Upper lobe of left lung (tissue), 4 donors: Measurements from ENCODE around the gene XAB2.

Source experiments
- EP300 ChIP-seq, 4 donors: sonication (generic); formaldehyde crosslinking; IDR thresholded peaks; one replicate each; pipeline ENCODE4 v1.5.1; 2017; ENCODE audit warnings: antibody characterized with exemption in 4 of 4, control low read depth in 2 of 4
- POLR2A ChIP-seq, 4 donors: fragments of 450-650 bp; IDR thresholded peaks; one replicate each; pipeline ENCODE4 v1.5.1; 2016 to 2017; ENCODE audit warnings: antibody characterized with exemption in 4 of 4, mild to moderate bottlenecking in 2 of 4
- TF ChIP-seq, protein P1 (sequence below), 6 experiments: fragments of 450-650 bp in 4 of 6; fragments of 200-600 bp in 2 of 6; sonication (generic) in 2 of 6; IDR thresholded peaks; one replicate each; pipeline ENCODE4 v1.5.1; 2016 to 2019; ENCODE audit warnings: antibody characterized with exemption in 6 of 6

DNA sequence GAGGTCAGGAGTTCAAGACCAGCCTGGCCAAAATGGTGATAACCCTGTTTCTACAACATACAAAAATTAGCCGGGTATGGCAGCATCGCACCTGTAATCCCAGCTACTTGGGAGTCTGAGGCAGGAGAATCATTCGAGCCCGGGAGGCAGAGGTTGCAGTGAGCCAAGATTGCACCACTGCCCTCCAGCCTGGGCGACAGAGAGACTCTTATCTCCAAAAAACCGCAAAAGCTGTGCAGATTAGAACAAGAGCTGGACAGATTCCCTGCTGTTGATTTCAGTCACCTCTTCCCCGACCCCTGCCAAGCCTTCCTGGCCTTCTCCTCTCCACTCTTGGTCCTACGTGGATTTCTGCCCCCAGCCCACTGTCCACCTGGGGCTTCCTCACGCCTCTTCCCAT lies 25.4 kb downstream of the XAB2 start:
- TF ChIP-seq, protein P1, sequence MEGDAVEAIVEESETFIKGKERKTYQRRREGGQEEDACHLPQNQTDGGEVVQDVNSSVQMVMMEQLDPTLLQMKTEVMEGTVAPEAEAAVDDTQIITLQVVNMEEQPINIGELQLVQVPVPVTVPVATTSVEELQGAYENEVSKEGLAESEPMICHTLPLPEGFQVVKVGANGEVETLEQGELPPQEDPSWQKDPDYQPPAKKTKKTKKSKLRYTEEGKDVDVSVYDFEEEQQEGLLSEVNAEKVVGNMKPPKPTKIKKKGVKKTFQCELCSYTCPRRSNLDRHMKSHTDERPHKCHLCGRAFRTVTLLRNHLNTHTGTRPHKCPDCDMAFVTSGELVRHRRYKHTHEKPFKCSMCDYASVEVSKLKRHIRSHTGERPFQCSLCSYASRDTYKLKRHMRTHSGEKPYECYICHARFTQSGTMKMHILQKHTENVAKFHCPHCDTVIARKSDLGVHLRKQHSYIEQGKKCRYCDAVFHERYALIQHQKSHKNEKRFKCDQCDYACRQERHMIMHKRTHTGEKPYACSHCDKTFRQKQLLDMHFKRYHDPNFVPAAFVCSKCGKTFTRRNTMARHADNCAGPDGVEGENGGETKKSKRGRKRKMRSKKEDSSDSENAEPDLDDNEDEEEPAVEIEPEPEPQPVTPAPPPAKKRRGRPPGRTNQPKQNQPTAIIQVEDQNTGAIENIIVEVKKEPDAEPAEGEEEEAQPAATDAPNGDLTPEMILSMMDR (IDR thresholded peaks at IDR 0.05), result no peak
- TF ChIP-seq EP300 (IDR thresholded peaks at IDR 0.05) (no peak), POLR2A (IDR thresholded peaks at IDR 0.05) (no peak)
